NCI-H1092 (cell line): ENCODE data around the gene GUCY1B1.
"Not testable (repeated sequence)": the region's sequence is repeated elsewhere in the genome, so short reads cannot be mapped to it uniquely, and the experiment has no call there.

Experiments used
- DNase-seq: peaks from one replicate; lab custom pipeline; 2025; lab: John Stamatoyannopoulos, UW

GUCY1B1 gene

GRCh38 chr4:155762334-155762733 is 3.5 kb downstream of the GUCY1B1 start:
- DNase-seq, result no peak

- DNase-seq, result no peak
Observed at GRCh38 chr4:155763551-155763950, 4.7 kb downstream of the GUCY1B1 start.

- no peak for DNase-seq
Observed at GRCh38 chr4:155765149-155765548, 6.3 kb downstream of the GUCY1B1 start.

GRCh38 chr4:155766622-155767021 is 7.8 kb downstream of the GUCY1B1 start:
- no peak for DNase-seq

GRCh38 chr4:155768370-155768769 is 9.5 kb downstream of the GUCY1B1 start:
- DNase-seq, result no peak

- no peak for DNase-seq
Observed at GRCh38 chr4:155769090-155769489, 10.3 kb downstream of the GUCY1B1 start.

GRCh38 chr4:155772459-155773195 is 13.8 kb downstream of the GUCY1B1 start:
- no peak for DNase-seq

- DNase-seq, result no peak
Observed at GRCh38 chr4:155773196-155773800, 14.5 kb downstream of the GUCY1B1 start.

GRCh38 chr4:155774033-155774432 is 15.2 kb downstream of the GUCY1B1 start:
- DNase-seq, result no peak

- no peak for DNase-seq
Observed at GRCh38 chr4:155777971-155778735, 19.3 kb downstream of the GUCY1B1 start.

- DNase-seq, result no peak
Observed at GRCh38 chr4:155780775-155781174, 22.0 kb downstream of the GUCY1B1 start.

- DNase-seq, result no peak
Observed at GRCh38 chr4:155781249-155781831, 22.5 kb downstream of the GUCY1B1 start.

- no peak for DNase-seq
Observed at GRCh38 chr4:155784637-155785036, 25.8 kb downstream of the GUCY1B1 start.

GRCh38 chr4:155785828-155786227 is 27.0 kb downstream of the GUCY1B1 start:
- no peak for DNase-seq

- DNase-seq, result no peak
Observed at GRCh38 chr4:155787113-155787710, 28.4 kb downstream of the GUCY1B1 start.

- no peak for DNase-seq
Observed at GRCh38 chr4:155789391-155789790, 30.6 kb downstream of the GUCY1B1 start.

GRCh38 chr4:155789982-155790381 is 31.2 kb downstream of the GUCY1B1 start:
- DNase-seq, result no peak

GRCh38 chr4:155794589-155795236 is 35.9 kb downstream of the GUCY1B1 start:
- DNase-seq, result no peak

GRCh38 chr4:155795991-155796390 is 37.2 kb downstream of the GUCY1B1 start:
- no peak for DNase-seq

- not testable (repeated sequence) for DNase-seq
Observed at GRCh38 chr4:155797581-155797980, 38.8 kb downstream of the GUCY1B1 start.

- DNase-seq, result no peak
Observed at GRCh38 chr4:155799116-155799793, 40.4 kb downstream of the GUCY1B1 start.
